NCI-H526 treated with DMSO at 0.1 percent for 48 hours (cell line): ENCODE measurements around the gene PFKP.

Experiments
- DNase-seq: peaks from one replicate; lab custom pipeline; 2025; lab: John Stamatoyannopoulos, UW

The PFKP gene

GRCh38 chr10:3071405-3072198, 4.3 kb downstream of the PFKP start:
- no peak for DNase-seq

GRCh38 chr10:3072641-3073360, 5.5 kb downstream of the PFKP start:
- no peak for DNase-seq

- DNase-seq: no peak
Observed at GRCh38 chr10:3074145-3074665, 6.9 kb downstream of the PFKP start.

GRCh38 chr10:3074985-3075600, 7.7 kb downstream of the PFKP start:
- no peak for DNase-seq

- no peak for DNase-seq
Observed at GRCh38 chr10:3076138-3076537, 8.8 kb downstream of the PFKP start.

GRCh38 chr10:3077509-3077908, 10.2 kb downstream of the PFKP start:
- no peak for DNase-seq

GRCh38 chr10:3077940-3078630, 10.7 kb downstream of the PFKP start:
- DNase-seq: no peak

- DNase-seq: no peak
Observed at GRCh38 chr10:3081383-3081981, 14.1 kb downstream of the PFKP start.

- no peak for DNase-seq
Observed at GRCh38 chr10:3082290-3082689, 14.9 kb downstream of the PFKP start.

- DNase-seq: no peak
Observed at GRCh38 chr10:3085785-3086567, 18.6 kb downstream of the PFKP start.

- no peak for DNase-seq
Observed at GRCh38 chr10:3090388-3090787, 23.0 kb downstream of the PFKP start.

GRCh38 chr10:3090914-3091787, 23.8 kb downstream of the PFKP start:
- DNase-seq: no peak

- DNase-seq: no peak
Observed at GRCh38 chr10:3091921-3092320, 24.6 kb downstream of the PFKP start.

- no peak for DNase-seq
Observed at GRCh38 chr10:3093996-3094395, 26.6 kb downstream of the PFKP start.

GRCh38 chr10:3094609-3095036, 27.3 kb downstream of the PFKP start:
- DNase-seq: no peak

GRCh38 chr10:3095373-3096139, 28.2 kb downstream of the PFKP start:
- peak; percentile 70 for DNase-seq

- DNase-seq: no peak
Observed at GRCh38 chr10:3096149-3096548, 28.8 kb downstream of the PFKP start.

GRCh38 chr10:3097160-3097559, 29.8 kb downstream of the PFKP start:
- no peak for DNase-seq

GRCh38 chr10:3098689-3099088, 31.3 kb downstream of the PFKP start:
- DNase-seq: no peak
